IPS-20b (cell line): ENCODE data around the gene ADH1B.
"Not testable (repeated sequence)": the region's sequence is repeated elsewhere in the genome, so short reads cannot be mapped to it uniquely, and the experiment has no call there.

Source experiments
- H3K27ac ChIP-seq: one replicate; pipeline ENCODE4 v1.5.1; 2013; ENCODE audit warnings: low read length
- H3K27me3 ChIP-seq: 2 replicates; pipeline ENCODE4 v1.6.1; 2013; ENCODE audit warnings: mild to moderate bottlenecking, low read length, inconsistent platforms; ENCODE audit not compliant: insufficient read depth
- H3K36me3 ChIP-seq: 2 replicates; pipeline ENCODE4 v1.6.1; 2013; ENCODE audit warnings: low read depth, mild to moderate bottlenecking, inconsistent platforms, low read length, moderate library complexity; ENCODE audit not compliant: insufficient read depth
- H3K4me1 ChIP-seq: 2 replicates; pipeline ENCODE4 v1.6.1; 2013; ENCODE audit warnings: mild to moderate bottlenecking, control low read depth, inconsistent platforms, low read length, moderate library complexity; ENCODE audit not compliant: insufficient read depth
- H3K4me3 ChIP-seq: 2 replicates; pipeline ENCODE4 v1.5.1; 2013; ENCODE audit warnings: mild to moderate bottlenecking, low read length, inconsistent platforms
- H3K9ac ChIP-seq: 2 replicates; pipeline ENCODE4 v1.6.1; 2013; ENCODE audit warnings: low read depth, mild to moderate bottlenecking, inconsistent platforms, low read length, moderate library complexity
- H3K9me3 ChIP-seq: 2 replicates; pipeline ENCODE4 v1.6.1; 2013; ENCODE audit warnings: mild to moderate bottlenecking, low read depth, low read length, inconsistent platforms; ENCODE audit not compliant: insufficient read depth

Gene ADH1B

DNA sequence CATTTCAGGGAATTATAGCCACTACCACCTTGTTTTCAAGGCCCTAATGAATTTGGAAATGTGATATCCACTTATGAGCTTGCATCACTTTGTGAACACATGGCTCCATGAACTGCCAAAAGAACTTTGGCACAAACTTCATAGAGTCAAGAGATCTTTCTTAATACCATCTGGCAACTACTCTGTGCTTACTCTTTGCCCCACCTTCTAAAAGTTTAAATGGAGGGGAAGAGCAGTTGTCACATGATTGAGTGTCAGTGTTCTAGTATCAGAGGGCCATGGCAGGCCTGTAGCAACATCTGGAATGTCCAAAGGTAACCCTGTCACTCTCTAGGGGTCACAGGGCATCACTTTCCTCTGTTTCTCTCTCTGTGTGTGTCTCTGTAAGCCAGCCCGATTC, 2.6 kb upstream of the ADH1B start:
- Histone ChIP-seq H3K27me3 (no peaks in the 10 kb centered on the region), H3K4me3 (no peak overlapping the region)

GRCh38 chr4:99317811-99318210, 3.4 kb downstream of the ADH1B start:
- H3K36me3 ChIP-seq, H3K4me3 ChIP-seq, H3K27me3 ChIP-seq, H3K9ac ChIP-seq, H3K27ac ChIP-seq, H3K4me1 ChIP-seq, H3K9me3 ChIP-seq: not testable (repeated sequence)

More for the DNA sequence above, 2.6 kb upstream of the ADH1B start:
- H3K4me1 ChIP-seq = peaks cover 8% of the 10 kb centered on the region; the same call in 1 of the 2 replicates
- no peak overlapping the region for H3K9ac ChIP-seq
- no peak overlapping the region for H3K27ac ChIP-seq
- no peaks in the 10 kb centered on the region for H3K36me3 ChIP-seq
- no peaks in the 10 kb centered on the region; the same call in 1 of the 2 replicates for H3K9me3 ChIP-seq

GRCh38 chr4:99317354-99317753, 3.8 kb downstream of the ADH1B start:
- Histone ChIP-seq H3K27ac (no peak overlapping the region), H3K9me3 (no peaks in the 10 kb centered on the region), H3K27me3 (no peaks in the 10 kb centered on the region), H3K4me1 (peaks cover 8% of the 10 kb centered on the region; the same call in 1 of the 2 replicates), H3K9ac (no peak overlapping the region), H3K36me3 (no peaks in the 10 kb centered on the region), H3K4me3 (no peak overlapping the region)

DNA sequence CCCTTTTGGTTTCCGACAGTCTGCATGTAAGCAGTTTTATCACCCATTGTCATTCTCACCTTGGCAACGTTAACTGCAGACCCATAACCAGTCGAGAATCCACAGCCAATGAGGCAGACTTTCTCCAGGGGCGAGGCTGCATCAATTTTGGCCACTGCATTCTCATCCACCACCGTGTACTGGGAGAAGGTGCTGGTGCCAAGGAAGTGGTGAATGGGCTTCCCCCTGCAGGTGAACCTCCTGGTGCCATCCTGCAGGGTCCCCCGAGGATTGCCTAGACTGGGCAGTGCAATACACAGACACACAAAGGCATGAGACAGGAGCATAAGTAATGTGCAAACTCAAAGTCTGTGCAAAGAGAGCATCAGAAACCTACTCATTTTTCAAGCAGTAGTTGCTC, 5.4 kb downstream of the ADH1B start:
- Histone ChIP-seq H3K27me3 (no peaks in the 10 kb centered on the region), H3K27ac (no peak overlapping the region), H3K9ac (no peak overlapping the region), H3K4me3 (no peak overlapping the region), H3K9me3 (no peaks in the 10 kb centered on the region), H3K36me3 (no peaks in the 10 kb centered on the region), H3K4me1 (no peaks in the 10 kb centered on the region; the same call in 1 of the 2 replicates)

DNA sequence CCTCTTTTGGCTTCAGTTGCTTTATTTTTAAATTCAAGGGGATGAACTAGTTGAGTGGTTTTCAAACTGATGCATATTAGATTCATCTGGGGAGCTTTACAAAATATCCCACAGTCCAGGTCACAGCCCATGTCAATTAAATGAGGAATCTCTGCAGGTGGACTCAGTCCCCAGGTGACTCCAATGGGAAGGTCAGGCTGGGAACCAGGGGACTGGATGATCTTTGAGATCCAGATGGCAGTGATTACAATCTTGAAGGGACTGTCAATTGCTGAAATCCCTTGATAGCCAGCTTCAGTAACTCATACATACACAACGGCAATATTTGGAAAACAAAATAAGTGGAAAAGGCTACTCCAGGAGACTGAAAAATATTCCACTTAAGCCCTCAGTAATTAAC, 7.0 kb downstream of the ADH1B start:
- H3K9me3 ChIP-seq = no peaks in the 10 kb centered on the region
- H3K4me1 ChIP-seq = peaks cover 14% of the 10 kb centered on the region
- H3K36me3 ChIP-seq = no peaks in the 10 kb centered on the region
- H3K9ac ChIP-seq = no peak overlapping the region
- H3K4me3 ChIP-seq = no peak overlapping the region
- no peaks in the 10 kb centered on the region for H3K27me3 ChIP-seq
- H3K27ac ChIP-seq = no peak overlapping the region

GRCh38 chr4:99310389-99310788, 10.8 kb downstream of the ADH1B start:
- Histone ChIP-seq H3K4me3 (no peak overlapping the region), H3K27me3 (no peaks in the 10 kb centered on the region), H3K4me1 (peaks cover 14% of the 10 kb centered on the region), H3K9me3 (no peaks in the 10 kb centered on the region), H3K27ac (no peak overlapping the region), H3K9ac (no peak overlapping the region), H3K36me3 (no peaks in the 10 kb centered on the region)

GRCh38 chr4:99305638-99306400, 15.4 kb downstream of the ADH1B start:
- no peaks in the 10 kb centered on the region for H3K9me3 ChIP-seq
- no peaks in the 10 kb centered on the region for H3K27me3 ChIP-seq
- H3K27ac ChIP-seq = no peak overlapping the region
- no peaks in the 10 kb centered on the region for H3K36me3 ChIP-seq
- H3K4me1 ChIP-seq = peaks cover 14% of the 10 kb centered on the region
- H3K4me3 ChIP-seq = no peak overlapping the region
- H3K9ac ChIP-seq = no peak overlapping the region

DNA sequence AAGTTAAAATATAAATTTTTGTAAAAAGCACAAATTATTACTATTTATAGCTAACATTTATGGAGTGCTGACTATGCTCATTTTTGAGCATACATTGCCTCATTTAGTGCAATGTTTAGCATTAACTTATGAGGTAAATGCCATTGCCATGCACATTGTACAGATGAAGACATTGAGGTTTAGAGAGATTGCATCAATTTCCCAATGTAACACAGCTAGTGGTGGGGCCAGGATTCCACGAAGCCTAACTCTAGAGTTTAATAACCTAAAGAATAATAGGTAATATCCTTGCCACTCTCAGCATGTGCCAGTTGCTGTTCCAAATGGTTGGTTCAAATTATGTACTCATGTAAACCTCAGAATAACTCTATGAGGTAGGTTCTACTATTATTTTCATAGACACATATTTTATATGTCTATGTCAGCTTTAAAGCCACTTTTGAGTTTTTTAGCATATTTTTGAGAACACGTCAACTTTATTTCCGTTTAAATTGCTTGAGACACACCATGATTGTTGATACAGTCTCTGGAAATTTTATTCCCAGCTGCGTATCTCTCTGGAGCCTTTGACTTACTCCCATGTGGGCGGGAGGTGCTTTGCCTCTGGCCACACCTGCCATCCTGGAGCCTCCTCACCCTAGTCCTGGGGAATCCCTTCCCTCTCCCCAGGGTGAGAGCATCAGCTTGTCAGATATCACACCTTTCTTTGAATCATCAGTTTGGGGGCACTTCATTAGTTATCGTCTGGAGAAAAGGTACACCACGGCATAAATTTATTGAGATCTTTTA, 19.6 kb downstream of the ADH1B start:
- no peak overlapping the region for H3K9ac ChIP-seq
- H3K9me3 ChIP-seq = no peaks in the 10 kb centered on the region; the same call in 1 of the 2 replicates
- no peak overlapping the region for H3K4me3 ChIP-seq
- H3K27me3 ChIP-seq = no peaks in the 10 kb centered on the region
- no peaks in the 10 kb centered on the region for H3K36me3 ChIP-seq
- no peak overlapping the region for H3K27ac ChIP-seq
- H3K4me1 ChIP-seq = no peaks in the 10 kb centered on the region

DNA sequence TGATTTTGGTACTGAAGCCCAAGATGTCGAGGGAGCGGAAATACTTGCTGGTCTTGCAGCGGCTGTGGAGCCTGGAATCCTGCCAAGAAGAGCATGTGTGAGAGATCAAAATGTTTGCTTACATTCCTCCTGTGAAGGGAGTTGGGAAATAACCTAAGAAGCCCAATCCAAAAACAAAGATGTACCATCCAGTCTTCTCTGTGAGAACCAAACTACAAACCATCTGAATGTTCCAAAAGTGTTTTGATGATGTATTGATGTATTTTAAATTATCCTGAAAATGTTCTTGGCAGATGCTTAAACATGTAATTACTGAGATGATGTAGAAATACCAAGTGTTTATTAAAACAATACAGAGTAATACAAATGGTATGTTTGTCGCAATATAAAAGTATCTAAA, 20.3 kb downstream of the ADH1B start:
- no peak overlapping the region for H3K4me3 ChIP-seq
- no peaks in the 10 kb centered on the region for H3K27me3 ChIP-seq
- H3K27ac ChIP-seq = no peak overlapping the region
- H3K9me3 ChIP-seq = no peaks in the 10 kb centered on the region; the same call in 1 of the 2 replicates
- H3K9ac ChIP-seq = no peak overlapping the region
- no peaks in the 10 kb centered on the region for H3K36me3 ChIP-seq
- H3K4me1 ChIP-seq = no peaks in the 10 kb centered on the region

GRCh38 chr4:99293357-99293756, 27.8 kb downstream of the ADH1B start:
- Histone ChIP-seq H3K27ac (no peak overlapping the region), H3K27me3 (no peaks in the 10 kb centered on the region), H3K4me3 (no peak overlapping the region), H3K9me3 (no peaks in the 10 kb centered on the region; the same call in none of the 2 replicates), H3K9ac (no peak overlapping the region), H3K36me3 (no peaks in the 10 kb centered on the region), H3K4me1 (no peaks in the 10 kb centered on the region)

DNA sequence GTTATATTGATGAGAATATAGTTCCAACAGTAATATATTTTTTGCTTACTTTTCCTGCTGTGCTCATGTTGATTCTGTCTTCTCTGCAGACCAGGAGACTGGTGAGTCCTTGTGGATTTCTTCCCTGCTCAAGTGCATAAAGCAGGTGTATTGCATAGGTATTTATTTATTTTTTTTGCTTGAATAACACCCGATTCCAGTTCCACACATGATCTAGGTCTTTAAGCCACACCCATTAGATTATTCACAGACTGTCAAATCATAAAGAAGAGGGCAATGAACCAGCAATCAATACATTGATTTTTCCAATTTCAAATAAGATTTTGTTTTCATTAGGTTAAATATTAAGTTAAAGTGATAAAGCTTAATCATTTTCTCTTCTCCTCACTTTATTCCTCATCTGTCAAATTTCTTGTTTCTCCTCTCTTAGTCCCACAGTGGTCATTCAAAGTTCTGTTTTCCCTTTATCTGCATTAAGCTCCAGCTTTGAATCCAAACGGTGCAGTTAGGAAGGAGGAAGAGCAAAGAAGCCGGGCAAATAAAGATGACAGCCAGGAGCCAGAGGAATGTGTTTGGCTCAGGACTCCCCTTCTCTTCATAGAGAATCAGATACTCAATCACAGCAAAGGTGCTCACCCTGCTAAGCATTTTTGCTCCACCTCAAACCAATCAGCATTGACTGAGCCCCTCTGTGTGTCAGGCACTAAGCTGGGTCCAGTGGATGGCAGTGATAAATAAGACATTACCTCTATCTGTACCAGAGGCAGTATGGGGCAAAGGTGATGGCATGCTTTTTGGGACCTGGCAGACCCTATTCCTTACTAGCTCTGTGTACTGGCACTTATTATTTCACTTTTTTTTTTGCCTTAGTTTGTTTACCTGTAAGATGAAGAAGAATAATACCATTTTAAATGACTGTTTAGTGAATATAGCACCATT, 30.1 kb downstream of the ADH1B start, which contains the start of gene ADH1A:
Gene ADH1A, minus strand, starts transcription at position 138 of the 939 bp plus-strand sequence. Its CDS starts 71 bp downstream, at position 67.
- no peak within 1 kb of the TSS for H3K9ac ChIP-seq
- no peaks in the 10 kb centered on the region for H3K27me3 ChIP-seq
- H3K9me3 ChIP-seq = no peaks in the 10 kb centered on the region; the same call in none of the 2 replicates
- H3K4me3 ChIP-seq = no peak within 1 kb of the TSS
- H3K27ac ChIP-seq = no peak within 1 kb of the TSS
- H3K4me1 ChIP-seq = no peaks in the 10 kb centered on the region
- H3K36me3 ChIP-seq = no peaks in the 10 kb centered on the region
